ENCODE data around the gene CNIH4.

DNA sequence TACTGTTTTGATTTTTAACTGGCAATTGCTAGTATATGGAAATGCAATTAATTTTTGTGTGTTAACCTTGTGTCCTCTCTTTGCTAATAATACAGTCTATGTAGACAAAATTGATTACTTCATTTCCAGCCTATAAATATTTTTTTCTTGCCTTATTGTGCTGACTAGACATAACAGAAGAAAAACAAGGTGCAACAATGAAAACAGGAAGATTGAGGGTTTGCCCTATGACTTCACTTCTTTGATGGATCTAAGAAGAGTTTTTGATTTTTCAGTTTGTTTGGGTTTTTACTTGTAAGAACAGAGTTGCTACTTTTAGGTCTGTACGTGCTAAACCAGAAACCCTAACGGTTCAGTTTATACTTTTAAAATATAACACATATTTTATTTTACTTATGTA lies 8.5 kb upstream of the CNIH4 start:
- TF ChIP-seq, protein P1, sequence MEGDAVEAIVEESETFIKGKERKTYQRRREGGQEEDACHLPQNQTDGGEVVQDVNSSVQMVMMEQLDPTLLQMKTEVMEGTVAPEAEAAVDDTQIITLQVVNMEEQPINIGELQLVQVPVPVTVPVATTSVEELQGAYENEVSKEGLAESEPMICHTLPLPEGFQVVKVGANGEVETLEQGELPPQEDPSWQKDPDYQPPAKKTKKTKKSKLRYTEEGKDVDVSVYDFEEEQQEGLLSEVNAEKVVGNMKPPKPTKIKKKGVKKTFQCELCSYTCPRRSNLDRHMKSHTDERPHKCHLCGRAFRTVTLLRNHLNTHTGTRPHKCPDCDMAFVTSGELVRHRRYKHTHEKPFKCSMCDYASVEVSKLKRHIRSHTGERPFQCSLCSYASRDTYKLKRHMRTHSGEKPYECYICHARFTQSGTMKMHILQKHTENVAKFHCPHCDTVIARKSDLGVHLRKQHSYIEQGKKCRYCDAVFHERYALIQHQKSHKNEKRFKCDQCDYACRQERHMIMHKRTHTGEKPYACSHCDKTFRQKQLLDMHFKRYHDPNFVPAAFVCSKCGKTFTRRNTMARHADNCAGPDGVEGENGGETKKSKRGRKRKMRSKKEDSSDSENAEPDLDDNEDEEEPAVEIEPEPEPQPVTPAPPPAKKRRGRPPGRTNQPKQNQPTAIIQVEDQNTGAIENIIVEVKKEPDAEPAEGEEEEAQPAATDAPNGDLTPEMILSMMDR (IDR thresholded peaks at IDR 0.05), result no peak
- TF ChIP-seq TEAD4 (IDR thresholded peaks at IDR 0.05; ENCODE audit: borderline replicate concordance, insufficient read depth) (no peak), GATA2 (CRISPR knock-in tag; IDR thresholded peaks at IDR 0.05) (no peak), GABPA (IDR thresholded peaks at IDR 0.05; ENCODE audit: low read depth) (no peak), RAD21 (IDR thresholded peaks at IDR 0.05; ENCODE audit: low read length) (no peak), EZH2phosphoT487 (IDR thresholded peaks at IDR 0.05; ENCODE audit: borderline replicate concordance, low read depth) (no peak)
- TF ChIP-seq, protein P2, sequence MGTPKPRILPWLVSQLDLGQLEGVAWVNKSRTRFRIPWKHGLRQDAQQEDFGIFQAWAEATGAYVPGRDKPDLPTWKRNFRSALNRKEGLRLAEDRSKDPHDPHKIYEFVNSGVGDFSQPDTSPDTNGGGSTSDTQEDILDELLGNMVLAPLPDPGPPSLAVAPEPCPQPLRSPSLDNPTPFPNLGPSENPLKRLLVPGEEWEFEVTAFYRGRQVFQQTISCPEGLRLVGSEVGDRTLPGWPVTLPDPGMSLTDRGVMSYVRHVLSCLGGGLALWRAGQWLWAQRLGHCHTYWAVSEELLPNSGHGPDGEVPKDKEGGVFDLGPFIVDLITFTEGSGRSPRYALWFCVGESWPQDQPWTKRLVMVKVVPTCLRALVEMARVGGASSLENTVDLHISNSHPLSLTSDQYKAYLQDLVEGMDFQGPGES (IDR thresholded peaks at IDR 0.05; ENCODE audit: low read depth, low read length), result no peak
- TF ChIP-seq, protein P3, sequence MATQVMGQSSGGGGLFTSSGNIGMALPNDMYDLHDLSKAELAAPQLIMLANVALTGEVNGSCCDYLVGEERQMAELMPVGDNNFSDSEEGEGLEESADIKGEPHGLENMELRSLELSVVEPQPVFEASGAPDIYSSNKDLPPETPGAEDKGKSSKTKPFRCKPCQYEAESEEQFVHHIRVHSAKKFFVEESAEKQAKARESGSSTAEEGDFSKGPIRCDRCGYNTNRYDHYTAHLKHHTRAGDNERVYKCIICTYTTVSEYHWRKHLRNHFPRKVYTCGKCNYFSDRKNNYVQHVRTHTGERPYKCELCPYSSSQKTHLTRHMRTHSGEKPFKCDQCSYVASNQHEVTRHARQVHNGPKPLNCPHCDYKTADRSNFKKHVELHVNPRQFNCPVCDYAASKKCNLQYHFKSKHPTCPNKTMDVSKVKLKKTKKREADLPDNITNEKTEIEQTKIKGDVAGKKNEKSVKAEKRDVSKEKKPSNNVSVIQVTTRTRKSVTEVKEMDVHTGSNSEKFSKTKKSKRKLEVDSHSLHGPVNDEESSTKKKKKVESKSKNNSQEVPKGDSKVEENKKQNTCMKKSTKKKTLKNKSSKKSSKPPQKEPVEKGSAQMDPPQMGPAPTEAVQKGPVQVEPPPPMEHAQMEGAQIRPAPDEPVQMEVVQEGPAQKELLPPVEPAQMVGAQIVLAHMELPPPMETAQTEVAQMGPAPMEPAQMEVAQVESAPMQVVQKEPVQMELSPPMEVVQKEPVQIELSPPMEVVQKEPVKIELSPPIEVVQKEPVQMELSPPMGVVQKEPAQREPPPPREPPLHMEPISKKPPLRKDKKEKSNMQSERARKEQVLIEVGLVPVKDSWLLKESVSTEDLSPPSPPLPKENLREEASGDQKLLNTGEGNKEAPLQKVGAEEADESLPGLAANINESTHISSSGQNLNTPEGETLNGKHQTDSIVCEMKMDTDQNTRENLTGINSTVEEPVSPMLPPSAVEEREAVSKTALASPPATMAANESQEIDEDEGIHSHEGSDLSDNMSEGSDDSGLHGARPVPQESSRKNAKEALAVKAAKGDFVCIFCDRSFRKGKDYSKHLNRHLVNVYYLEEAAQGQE (IDR thresholded peaks at IDR 0.05; ENCODE audit: low read depth, low read length), result no peak
- TF ChIP-seq, protein P4, sequence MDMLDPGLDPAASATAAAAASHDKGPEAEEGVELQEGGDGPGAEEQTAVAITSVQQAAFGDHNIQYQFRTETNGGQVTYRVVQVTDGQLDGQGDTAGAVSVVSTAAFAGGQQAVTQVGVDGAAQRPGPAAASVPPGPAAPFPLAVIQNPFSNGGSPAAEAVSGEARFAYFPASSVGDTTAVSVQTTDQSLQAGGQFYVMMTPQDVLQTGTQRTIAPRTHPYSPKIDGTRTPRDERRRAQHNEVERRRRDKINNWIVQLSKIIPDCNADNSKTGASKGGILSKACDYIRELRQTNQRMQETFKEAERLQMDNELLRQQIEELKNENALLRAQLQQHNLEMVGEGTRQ (IDR thresholded peaks at IDR 0.05; ENCODE audit: borderline replicate concordance, low read depth, low read length), result no peak
